H9 (cell line): ENCODE measurements around the gene ZSCAN22. TPM values are rescaled to one million over a fixed set of nuclear protein-coding genes. Genes with fewer than 3 reads are reported as not detected.

Experiments used
- DNase-seq: peaks from one replicate; pipeline ENCODE4 v3.0.0-alpha.2; 2017
- H2AFZ ChIP-seq: one replicate; pipeline ENCODE4 v1.6.1; 2013; ENCODE audit warnings: mild to moderate bottlenecking, low read length, control low read depth, moderate library complexity
- H2AK5ac ChIP-seq: 2 replicates; pipeline ENCODE4 v1.6.1; 2013; ENCODE audit warnings: low read length, control low read depth, mixed read lengths; ENCODE audit not compliant: insufficient read length
- H2BK120ac ChIP-seq: one replicate; pipeline ENCODE4 v1.6.1; 2013; ENCODE audit warnings: low read depth, mild to moderate bottlenecking, low read length, control low read depth, inconsistent platforms; ENCODE audit not compliant: poor library complexity, severe bottlenecking
- H2BK12ac ChIP-seq: 2 replicates; pipeline ENCODE4 v1.6.1; 2013; ENCODE audit warnings: low read length, control low read depth, mixed read lengths, low read depth; ENCODE audit not compliant: insufficient read length
- H2BK15ac ChIP-seq: 2 replicates; pipeline ENCODE4 v1.6.1; 2013; ENCODE audit warnings: low read depth, low read length, control low read depth
- H2BK20ac ChIP-seq: one replicate; pipeline ENCODE4 v1.6.1; 2013; ENCODE audit warnings: low read depth, mild to moderate bottlenecking, low read length, control low read depth, inconsistent platforms; ENCODE audit not compliant: poor library complexity, severe bottlenecking
- H2BK5ac ChIP-seq: 2 replicates; pipeline ENCODE4 v1.6.1; 2013; ENCODE audit warnings: low read length, control low read depth, mixed read lengths; ENCODE audit not compliant: insufficient read length
- H3K14ac ChIP-seq: 2 replicates; pipeline ENCODE4 v1.6.1; 2013; ENCODE audit warnings: low read length, control low read depth; ENCODE audit not compliant: insufficient read depth
- H3K18ac ChIP-seq: 2 replicates; pipeline ENCODE4 v1.6.1; 2013; ENCODE audit warnings: low read depth, mild to moderate bottlenecking, mixed read lengths, low read length, control low read depth; ENCODE audit not compliant: insufficient read length
- H3K23ac ChIP-seq: 2 replicates; pipeline ENCODE4 v1.6.1; 2013; ENCODE audit warnings: low read length, control low read depth, mixed read lengths, low read depth; ENCODE audit not compliant: insufficient read length
- H3K23me2 ChIP-seq: 2 replicates; pipeline ENCODE4 v1.6.1; 2013; ENCODE audit warnings: low read depth, mild to moderate bottlenecking, mixed read lengths, low read length, control low read depth; ENCODE audit not compliant: insufficient read length, poor library complexity, severe bottlenecking
- H3K27ac ChIP-seq: 2 replicates; pipeline ENCODE4 v1.5.1; 2013; ENCODE audit warnings: low read length, control low read depth, mixed read lengths, low read depth; ENCODE audit not compliant: insufficient read length
- H3K27me3 ChIP-seq: 2 replicates; pipeline ENCODE4 v1.6.1; 2013; ENCODE audit warnings: low read length, control low read depth, inconsistent platforms; ENCODE audit not compliant: insufficient read depth
- H3K4ac ChIP-seq: 2 replicates; pipeline ENCODE4 v1.6.1; 2013; ENCODE audit warnings: low read depth, mild to moderate bottlenecking, control low read depth, inconsistent platforms, low read length, moderate library complexity
- H3K4me1 ChIP-seq: 2 replicates; pipeline ENCODE4 v1.6.1; 2013; ENCODE audit warnings: low read length, control low read depth, inconsistent platforms; ENCODE audit not compliant: insufficient read depth
- H3K4me2 ChIP-seq: 2 replicates; pipeline ENCODE4 v1.6.1; 2013; ENCODE audit warnings: low read length, control low read depth, mixed read lengths; ENCODE audit not compliant: insufficient read length, insufficient read depth
- H3K56ac ChIP-seq: 2 replicates; pipeline ENCODE4 v1.6.1; 2013; ENCODE audit warnings: low read depth, mild to moderate bottlenecking, mixed read lengths, low read length, control low read depth; ENCODE audit not compliant: insufficient read length
- H3K79me1 ChIP-seq: 2 replicates; pipeline ENCODE4 v1.6.1; 2013; ENCODE audit warnings: low read depth, mild to moderate bottlenecking, moderate library complexity, low read length, control low read depth, inconsistent platforms; ENCODE audit not compliant: insufficient read depth, poor library complexity, severe bottlenecking
- H3K79me2 ChIP-seq: 2 replicates; pipeline ENCODE4 v1.6.1; 2013; ENCODE audit warnings: low read length, control low read depth, inconsistent platforms; ENCODE audit not compliant: insufficient read depth
- H3K9ac ChIP-seq: 2 replicates; pipeline ENCODE4 v1.6.1; 2013; ENCODE audit warnings: low read length, control low read depth, mixed read lengths; ENCODE audit not compliant: insufficient read length; ENCODE audit errors: extremely low read depth
- H3K9me3 ChIP-seq: one replicate; pipeline ENCODE4 v1.6.1; 2013; ENCODE audit warnings: low read depth, low read length, inconsistent platforms; ENCODE audit not compliant: control insufficient read depth
- H3T11ph ChIP-seq: one replicate; pipeline ENCODE4 v1.6.1; 2013; ENCODE audit warnings: mild to moderate bottlenecking, low read length, control low read depth, inconsistent platforms
- H4K20me1 ChIP-seq: one replicate; pipeline ENCODE4 v1.6.1; 2013; ENCODE audit not compliant: control insufficient read depth, insufficient read length, insufficient read depth
- H4K5ac ChIP-seq: 2 replicates; pipeline ENCODE4 v1.6.1; 2013; ENCODE audit warnings: low read depth, mild to moderate bottlenecking, mixed read lengths, low read length, control low read depth; ENCODE audit not compliant: insufficient read length
- H4K8ac ChIP-seq: replicated peaks from 2 replicates; pipeline ENCODE4 v1.6.1; 2013; ENCODE audit warnings: low read length, control low read depth, mixed read lengths, low read depth; ENCODE audit not compliant: insufficient read length
- H4K91ac ChIP-seq: 2 replicates; pipeline ENCODE4 v1.6.1; 2013; ENCODE audit warnings: low read depth, mild to moderate bottlenecking, moderate library complexity, mixed read lengths, low read length, control low read depth; ENCODE audit not compliant: insufficient read length
- H3K27ac Mint-ChIP-seq, 3 experiments: 2 replicates in 2 of 3; 3 replicates in 1 of 3; pipeline ENCODE4 v1.8.0; 2020 to 2021; ENCODE audit warnings: mixed read lengths in 3 of 3, mild to moderate bottlenecking in 1 of 3, moderate library complexity in 1 of 3
- H3K27me3 Mint-ChIP-seq: 2 replicates; pipeline ENCODE4 v1.8.0; 2021; ENCODE audit warnings: low read depth, mild to moderate bottlenecking, moderate library complexity, mixed read lengths
- H3K36me3 Mint-ChIP-seq, 3 experiments: 2 replicates in 2 of 3; 3 replicates in 1 of 3; pipeline ENCODE4 v1.8.0; 2020 to 2021; ENCODE audit warnings: low read depth in 3 of 3, mixed read lengths in 3 of 3; ENCODE audit not compliant: insufficient read depth in 1 of 3
- H3K4me1 Mint-ChIP-seq, 2 experiments: 2 replicates each; pipeline ENCODE4 v1.8.0; 2020; ENCODE audit warnings: mixed read lengths in 2 of 2
- H3K4me3 Mint-ChIP-seq, 2 experiments: 2 replicates in 1 of 2; 3 replicates in 1 of 2; pipeline ENCODE4 v1.8.0; 2020 to 2021; ENCODE audit warnings: mild to moderate bottlenecking in 2 of 2, mixed read lengths in 2 of 2, moderate library complexity in 1 of 2
- H3K9me3 Mint-ChIP-seq, 2 experiments: 2 replicates in 1 of 2; 3 replicates in 1 of 2; pipeline ENCODE4 v1.8.0; 2020; ENCODE audit warnings: mild to moderate bottlenecking in 2 of 2, mixed read lengths in 2 of 2, moderate library complexity in 1 of 2
- CTCF ChIP-seq: fragments of 200-600 bp; sonication (generic); conservative IDR thresholded peaks from 3 replicates; pipeline ENCODE4 v1.8.0; 2021; ENCODE audit warnings: antibody characterized with exemption, mild to moderate bottlenecking
- WGBS: extraction: QIAGEN DNeasy Blood & Tissue Kit; methylation state at CpG from one replicate; pipeline ENCODE4 v1.1.7; 2013; ENCODE audit warnings: missing lambda C conversion rate, low lambda C conversion rate, mixed read lengths; ENCODE audit not compliant: insufficient read length; ENCODE audit errors: extremely low coverage; 5-methylcytosine and 5-hydroxymethylcytosine counted together
- total RNA-seq: library from RNA; stranded (reverse); gene quantifications from 2 replicates; pipeline ENCODE4 v1.2.1, GENCODE V29; 2021

Gene ZSCAN22
- total RNA-seq, 1 experiment from 2014 or later = 4.8 TPM

- H4K8ac ChIP-seq = no peak overlapping the region
- peaks cover 4 to 10% (median 9%) of the 10 kb centered on the region in 3 experiments for H3K36me3 Mint-ChIP-seq
- H3K9me3 Mint-ChIP-seq = no peaks in the 10 kb centered on the region
- no peak overlapping the region for H2BK12ac ChIP-seq
- H3K4me1 ChIP-seq = peaks cover 7% of the 10 kb centered on the region; the same call in 1 of the 2 replicates
- no peak overlapping the region for H3K27ac ChIP-seq
- no peak overlapping the region for H3K4me2 ChIP-seq
- no peak overlapping the region for H2BK120ac ChIP-seq
- H2BK20ac ChIP-seq = no peak overlapping the region
- no peak overlapping the region for H2BK15ac ChIP-seq
- H4K91ac ChIP-seq = no peak overlapping the region
- H3K9ac ChIP-seq = no peak overlapping the region
- no peak overlapping the region for H3K14ac ChIP-seq
- no peak overlapping the region for H3K18ac ChIP-seq
- H3T11ph ChIP-seq = no peak overlapping the region
- no peak overlapping the region for H3K23ac ChIP-seq
- peaks cover 18 to 24% of the 10 kb centered on the region in 2 experiments for H3K4me1 Mint-ChIP-seq
- H4K20me1 ChIP-seq = no peaks in the 10 kb centered on the region
- no peaks in the 10 kb centered on the region for H3K27me3 Mint-ChIP-seq
- H3K79me1 ChIP-seq = no peaks in the 10 kb centered on the region
- H3K4me3 Mint-ChIP-seq = peak overlapping the region in 1 of 2 experiments; percentile 57; a peak in 3 of 5 replicates
- H4K5ac ChIP-seq = no peak overlapping the region
- no peaks in the 10 kb centered on the region for H3K9me3 ChIP-seq
- H3K56ac ChIP-seq = no peak overlapping the region
- no peaks in the 10 kb centered on the region for H3K27me3 ChIP-seq
- peak; percentile 24 for DNase-seq
- no peak for TF ChIP-seq CTCF
- H2AFZ ChIP-seq = no peak overlapping the region
- H3K4ac ChIP-seq = no peak overlapping the region
- peaks cover 8% of the 10 kb centered on the region; the same call in 1 of the 2 replicates for H3K79me2 ChIP-seq
- no peak overlapping the region; a peak in 1 of 7 replicates for H3K27ac Mint-ChIP-seq
- peaks cover 17% of the 10 kb centered on the region for H3K23me2 ChIP-seq
- WGBS = no CpG with 5 or more reads among the region's 6 CpGs
- no peak overlapping the region for H2AK5ac ChIP-seq
- no peak overlapping the region for H2BK5ac ChIP-seq
These were observed 56.3 kb downstream of the ZSCAN22 start for GRCh38 chr19:58382997-58383603.
